B cell (primary cell): ENCODE measurements around the gene TEAD3.

Experiments used
- EZH2 ChIP-seq: IDR thresholded peaks from 2 replicates; pipeline ENCODE4 v1.6.1; 2012; ENCODE audit warnings: borderline replicate concordance, low read depth, mild to moderate bottlenecking, moderate library complexity, low read length; ENCODE audit not compliant: insufficient read depth, poor library complexity, severe bottlenecking
- TF ChIP-seq, protein P1 (sequence below): fragments of 200-600 bp; IDR thresholded peaks from one replicate; pipeline ENCODE4 v1.8.0; 2022; ENCODE audit warnings: antibody characterized with exemption, mild to moderate bottlenecking

DNA sequence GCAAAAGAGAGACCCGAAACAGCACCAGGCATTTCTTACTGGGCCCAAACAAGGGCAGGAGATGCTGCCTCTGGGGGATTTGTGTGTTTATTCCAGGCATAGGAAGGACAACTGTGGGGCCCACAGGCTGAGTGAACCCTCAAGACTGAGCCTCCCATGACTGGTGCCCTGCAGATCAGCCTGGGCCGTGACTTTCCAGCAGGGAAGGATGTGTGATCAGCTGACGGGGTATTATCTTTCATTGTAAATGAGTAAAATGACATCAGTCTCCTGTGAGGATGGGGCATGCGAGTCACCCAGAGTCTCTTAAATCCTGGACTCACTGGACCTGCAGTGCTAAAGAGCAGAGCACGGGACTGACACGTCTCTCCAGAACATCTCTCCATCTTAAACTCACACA is 3.9 kb upstream of the TEAD3 start:
- TF ChIP-seq, protein P1, sequence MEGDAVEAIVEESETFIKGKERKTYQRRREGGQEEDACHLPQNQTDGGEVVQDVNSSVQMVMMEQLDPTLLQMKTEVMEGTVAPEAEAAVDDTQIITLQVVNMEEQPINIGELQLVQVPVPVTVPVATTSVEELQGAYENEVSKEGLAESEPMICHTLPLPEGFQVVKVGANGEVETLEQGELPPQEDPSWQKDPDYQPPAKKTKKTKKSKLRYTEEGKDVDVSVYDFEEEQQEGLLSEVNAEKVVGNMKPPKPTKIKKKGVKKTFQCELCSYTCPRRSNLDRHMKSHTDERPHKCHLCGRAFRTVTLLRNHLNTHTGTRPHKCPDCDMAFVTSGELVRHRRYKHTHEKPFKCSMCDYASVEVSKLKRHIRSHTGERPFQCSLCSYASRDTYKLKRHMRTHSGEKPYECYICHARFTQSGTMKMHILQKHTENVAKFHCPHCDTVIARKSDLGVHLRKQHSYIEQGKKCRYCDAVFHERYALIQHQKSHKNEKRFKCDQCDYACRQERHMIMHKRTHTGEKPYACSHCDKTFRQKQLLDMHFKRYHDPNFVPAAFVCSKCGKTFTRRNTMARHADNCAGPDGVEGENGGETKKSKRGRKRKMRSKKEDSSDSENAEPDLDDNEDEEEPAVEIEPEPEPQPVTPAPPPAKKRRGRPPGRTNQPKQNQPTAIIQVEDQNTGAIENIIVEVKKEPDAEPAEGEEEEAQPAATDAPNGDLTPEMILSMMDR, result no peak
- no peak for TF ChIP-seq EZH2
